GM21737 (cell line): ENCODE measurements around the gene CITED1.
A peak's percentile ranks its signal among the peaks of the same experiment; 100 is the strongest.

Source experiments
- ATAC-seq: cut with Tn5 transposase; IDR thresholded peaks from one replicate; pipeline ENCODE4 v1.9.1; 2021; ENCODE audit warnings: mild to moderate bottlenecking, moderate library complexity; ENCODE audit not compliant: unreplicated experiment

Gene CITED1

GRCh38 chrX:72309297-72310071 is 3.8 kb upstream of the CITED1 start:
- no peak for ATAC-seq

GRCh38 chrX:72308566-72309296 is 3.0 kb upstream of the CITED1 start:
- ATAC-seq: no peak

- no peak for ATAC-seq
Observed at GRCh38 chrX:72308209-72308565, 2.5 kb upstream of the CITED1 start.

- no peak for ATAC-seq
Observed at GRCh38 chrX:72307646-72308051, 1.9 kb upstream of the CITED1 start.

GRCh38 chrX:72306851-72307645 is 1.3 kb upstream of the CITED1 start:
- peak; percentile 81 for ATAC-seq

GRCh38 chrX:72306085-72306801 is 529 bp upstream of the CITED1 start:
- ATAC-seq: no peak

- no peak for ATAC-seq
Observed at GRCh38 chrX:72304877-72305276, 837 bp downstream of the CITED1 start.

- no peak for ATAC-seq
Observed at GRCh38 chrX:72301781-72302180, 3.9 kb downstream of the CITED1 start.

- ATAC-seq: no peak
Observed at GRCh38 chrX:72299891-72300630, 5.7 kb downstream of the CITED1 start.

GRCh38 chrX:72297953-72298730 is 7.6 kb downstream of the CITED1 start:
- no peak for ATAC-seq

- ATAC-seq: no peak
Observed at GRCh38 chrX:72296991-72297390, 8.7 kb downstream of the CITED1 start.

- no peak for ATAC-seq
Observed at GRCh38 chrX:72295745-72296144, 10.0 kb downstream of the CITED1 start.

- no peak for ATAC-seq
Observed at GRCh38 chrX:72294497-72294896, 11.2 kb downstream of the CITED1 start.

GRCh38 chrX:72282302-72282701 is 23.4 kb downstream of the CITED1 start:
- ATAC-seq: no peak

GRCh38 chrX:72280321-72280845 is 25.3 kb downstream of the CITED1 start:
- ATAC-seq: no peak

- peak; percentile 6 for ATAC-seq
Observed at GRCh38 chrX:72276478-72276953, 29.2 kb downstream of the CITED1 start.

- no peak for ATAC-seq
Observed at GRCh38 chrX:72274526-72274925, 31.2 kb downstream of the CITED1 start.

- ATAC-seq: no peak
Observed at GRCh38 chrX:72273718-72274117, 32.0 kb downstream of the CITED1 start.

- no peak for ATAC-seq
Observed at GRCh38 chrX:72272868-72273267, 32.8 kb downstream of the CITED1 start.
